Renal pelvis (tissue), 4 donors: ENCODE results near the gene MED12L. TPM values are rescaled to one million over a fixed set of nuclear protein-coding genes. Genes with fewer than 3 reads are reported as not detected.

ENCODE experiments used
- DNase-seq: peaks from one replicate; pipeline ENCODE4 v3.0.0-alpha.2; 2013
- polyA plus RNA-seq, 3 donors: library from polyadenylated mRNA; unstranded; fragments of 120-200 nt; gene quantifications; one replicate each; pipeline ENCODE4 v1.2.1, GENCODE V29; 2013; ENCODE audit not compliant: insufficient read length in 3 of 3

The MED12L gene
- polyA plus RNA-seq, 3 donors = 2.2 to 2.7 (median 2.6) TPM

DNA sequence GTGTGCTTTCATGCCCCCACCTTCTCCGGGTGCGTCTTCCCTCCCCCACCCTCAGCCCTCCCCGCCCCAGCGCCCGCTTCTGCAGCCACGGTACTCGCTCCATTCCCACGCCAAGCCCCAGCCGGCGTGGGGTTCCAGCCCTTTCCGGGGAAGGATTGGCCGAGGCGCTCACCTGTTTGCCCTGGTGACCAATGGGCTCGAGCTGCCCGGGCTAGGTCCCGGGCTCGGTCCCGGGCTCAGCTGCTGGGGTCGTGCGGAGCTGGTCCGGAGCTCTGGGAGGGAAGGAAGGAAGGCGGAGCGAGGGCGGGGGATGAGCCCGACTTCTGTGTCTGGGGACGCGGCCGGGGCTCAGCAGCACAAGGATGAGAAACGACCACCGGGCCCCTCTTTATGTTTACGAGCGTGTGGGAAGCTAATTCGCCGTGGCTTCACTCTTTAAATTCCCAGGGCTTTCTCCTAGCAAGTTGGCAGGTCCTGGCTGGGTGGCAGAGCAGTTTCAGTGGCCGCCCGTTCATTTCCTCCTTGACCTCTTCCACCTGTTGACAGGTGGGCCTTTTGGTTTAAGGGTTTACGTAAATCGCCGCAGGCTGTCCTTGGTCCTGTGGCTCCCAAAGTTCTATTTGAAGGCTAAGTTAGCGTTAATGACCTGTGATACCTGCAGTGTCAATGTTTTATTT is 375.4 kb downstream of the MED12L start, which contains the start of gene IGSF10:
IGSF10 (minus strand) TSS at position 288 of the 677 bp plus-strand sequence. CDS start 2,352 bp downstream, outside the sequence.
- peak; percentile 12 for DNase-seq

- no peak for DNase-seq
These were observed 376.9 kb downstream of the MED12L start for GRCh38 chr3:151462278-151462780.

DNA sequence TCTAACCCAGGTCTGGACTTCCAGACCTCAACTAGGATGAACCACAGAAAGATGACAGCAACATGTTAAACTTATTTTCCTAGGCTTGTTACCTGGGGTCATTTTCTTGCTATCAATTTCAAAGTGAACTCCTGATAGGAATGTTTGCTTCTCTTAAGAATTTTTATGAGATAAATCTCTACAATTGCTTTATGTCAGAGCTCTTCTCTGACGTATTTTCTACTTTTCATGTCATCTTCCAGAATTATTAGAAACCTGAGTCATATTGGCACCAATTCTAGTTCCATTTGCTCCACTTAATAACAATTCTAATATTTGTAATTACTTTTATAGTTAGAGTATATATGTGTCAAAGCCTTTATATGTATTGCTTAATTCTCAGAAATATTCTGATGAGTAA is 377.5 kb downstream of the MED12L start:
- no peak for DNase-seq

DNA sequence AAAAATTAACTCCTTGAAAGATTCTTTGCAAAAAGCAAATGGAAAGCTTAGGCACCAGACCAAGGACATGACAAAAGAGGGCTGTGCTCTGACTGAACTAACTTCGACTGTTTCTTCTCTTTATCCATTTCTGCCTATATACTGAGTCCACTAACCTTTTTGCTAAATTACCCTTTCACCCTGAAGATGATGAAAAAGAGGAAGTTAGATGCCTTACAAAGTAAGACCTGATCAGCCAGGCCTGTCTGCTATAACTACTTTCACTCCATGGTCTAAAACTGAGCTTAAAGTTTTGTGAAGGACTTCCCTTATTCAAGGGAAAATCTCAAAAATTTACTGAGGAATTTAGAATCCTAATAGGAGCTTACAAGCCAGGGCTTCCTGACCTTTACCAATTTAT is 381.6 kb downstream of the MED12L start:
- no peak for DNase-seq

DNA sequence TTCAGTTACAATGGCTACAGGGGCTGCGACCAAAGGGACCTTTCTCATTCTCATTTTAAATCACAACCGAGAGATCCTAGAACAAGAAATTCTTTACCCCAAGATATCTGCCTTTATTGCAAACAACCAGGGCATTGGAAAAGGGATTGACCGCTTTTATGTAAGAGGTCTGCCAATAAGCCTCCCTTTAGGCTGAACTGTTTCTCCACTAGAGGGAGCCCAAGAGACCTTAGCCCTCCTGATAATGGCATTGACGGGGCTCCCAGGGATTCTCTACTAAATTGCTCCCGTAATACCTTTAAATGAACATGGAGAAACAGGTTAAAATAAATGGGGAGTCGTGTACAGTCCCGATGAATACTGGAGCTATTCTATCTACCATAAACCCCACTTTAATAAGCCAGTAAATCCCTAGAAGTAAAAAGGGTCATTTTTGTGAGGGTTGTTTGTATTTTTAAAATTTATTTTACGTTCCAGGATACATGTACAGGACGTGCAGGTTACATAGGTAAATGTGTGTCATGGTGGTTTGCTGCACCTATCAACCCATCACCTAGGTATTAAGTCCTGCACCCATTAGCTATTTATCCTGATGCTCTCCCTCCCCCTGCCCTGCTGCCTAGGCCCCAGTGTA is 382.9 kb downstream of the MED12L start:
- no peak for DNase-seq

DNA sequence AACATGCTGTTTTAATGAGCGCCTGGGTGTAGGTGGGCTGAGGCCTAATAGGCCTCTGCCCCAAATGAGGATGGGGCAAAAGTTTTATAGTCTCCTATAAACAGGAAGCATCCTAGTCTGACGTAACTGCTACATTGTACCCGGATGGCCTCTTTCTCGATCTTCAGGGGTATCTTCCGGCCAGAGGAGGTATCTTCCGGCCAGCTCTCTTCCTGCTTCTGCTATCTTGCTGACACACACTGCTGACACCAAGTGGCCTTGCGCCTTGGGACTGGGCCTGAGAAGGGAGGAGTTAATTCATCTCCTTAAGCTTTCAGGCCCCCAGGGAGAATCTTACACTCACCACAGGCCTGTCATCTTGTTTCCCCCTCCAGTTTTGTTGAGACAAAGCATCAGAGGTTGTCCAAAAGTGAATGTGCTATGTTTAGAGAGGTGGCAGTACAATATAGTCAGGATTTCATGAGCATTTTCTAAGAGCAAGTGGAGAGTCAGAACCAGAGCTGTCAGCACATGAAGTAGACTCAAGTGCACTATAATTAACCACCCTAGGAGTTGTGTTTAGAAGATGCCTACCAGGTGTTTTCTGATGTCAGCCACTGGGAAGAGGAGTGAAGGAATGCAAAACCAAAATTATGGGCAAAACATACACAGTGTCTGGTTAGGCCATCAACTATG is 391.0 kb downstream of the MED12L start:
- DNase-seq = no peak

DNA sequence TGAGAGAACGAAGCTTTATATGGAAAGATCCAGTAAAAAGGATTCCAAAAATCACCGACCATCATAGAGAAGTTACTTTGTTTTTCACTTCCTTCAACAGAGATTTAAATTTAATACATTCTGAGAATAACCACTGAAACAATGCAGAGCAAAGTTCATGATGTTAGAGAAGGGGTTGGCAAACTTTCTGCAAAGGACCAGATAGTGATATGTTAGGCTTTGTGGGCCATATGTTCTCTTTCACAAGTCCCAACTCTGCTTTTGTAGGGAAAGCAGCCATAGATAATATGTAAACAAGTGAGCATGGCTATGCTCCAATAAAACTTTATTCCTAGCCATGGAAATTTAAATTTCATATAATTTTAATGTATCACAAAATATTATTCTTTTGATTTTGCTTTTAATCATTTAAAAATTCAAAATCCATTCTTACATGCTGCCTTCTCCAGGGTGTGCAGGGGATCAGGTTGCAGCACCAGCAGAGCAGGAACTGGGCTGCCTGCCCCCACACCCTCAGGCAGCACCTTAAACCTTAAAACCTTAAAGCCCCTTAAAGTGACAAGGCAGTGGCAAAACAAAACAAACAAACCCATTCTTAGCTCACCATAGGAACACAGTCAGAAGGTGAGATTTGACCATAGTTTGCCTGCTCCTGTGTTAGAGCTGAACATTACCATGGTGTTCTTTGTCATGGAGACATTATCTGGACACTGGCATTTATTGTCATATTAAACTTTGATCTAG is 392.3 kb downstream of the MED12L start:
- DNase-seq = no peak

DNA sequence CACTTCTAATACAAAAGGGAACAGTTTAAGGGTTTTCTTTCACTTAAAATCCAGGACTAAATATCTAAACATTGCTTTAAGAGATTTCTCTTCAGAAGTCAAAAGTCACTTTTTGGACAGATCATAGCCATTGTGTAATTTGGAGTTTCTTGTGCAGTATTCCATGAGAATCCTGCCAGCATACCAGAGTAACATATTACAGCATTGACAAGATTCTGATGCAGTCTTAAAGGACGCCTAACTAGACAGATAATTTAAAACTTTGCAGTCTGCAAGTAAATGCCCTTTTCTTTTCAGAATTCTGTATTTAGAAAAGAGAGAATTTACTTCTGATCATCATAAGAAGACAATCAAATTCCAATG is 392.9 kb downstream of the MED12L start:
- DNase-seq = no peak

GRCh38 chr3:151479452-151479851 is 394.0 kb downstream of the MED12L start:
- DNase-seq = no peak

- DNase-seq = no peak
These were observed 395.0 kb downstream of the MED12L start for GRCh38 chr3:151480492-151480891.

DNA sequence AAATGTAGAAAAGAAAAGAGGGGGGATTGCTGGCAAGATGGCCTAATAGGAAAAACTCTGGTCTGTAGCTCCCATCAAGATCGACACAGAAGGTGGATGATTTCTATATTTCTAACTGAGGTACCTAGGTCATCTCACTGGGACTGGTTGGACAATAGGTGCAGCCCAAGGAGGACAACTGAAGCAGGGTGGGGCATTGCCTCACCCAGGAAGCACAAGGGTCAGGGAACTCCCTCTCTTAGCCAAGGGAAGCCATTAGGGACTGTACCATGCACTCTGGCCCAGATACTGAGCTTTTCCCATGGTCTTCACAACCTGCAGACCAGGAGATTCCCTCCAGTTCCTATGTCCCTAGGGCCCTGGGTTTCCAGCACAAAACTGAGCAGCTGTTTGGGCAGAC is 398.0 kb downstream of the MED12L start:
- no peak for DNase-seq

DNA sequence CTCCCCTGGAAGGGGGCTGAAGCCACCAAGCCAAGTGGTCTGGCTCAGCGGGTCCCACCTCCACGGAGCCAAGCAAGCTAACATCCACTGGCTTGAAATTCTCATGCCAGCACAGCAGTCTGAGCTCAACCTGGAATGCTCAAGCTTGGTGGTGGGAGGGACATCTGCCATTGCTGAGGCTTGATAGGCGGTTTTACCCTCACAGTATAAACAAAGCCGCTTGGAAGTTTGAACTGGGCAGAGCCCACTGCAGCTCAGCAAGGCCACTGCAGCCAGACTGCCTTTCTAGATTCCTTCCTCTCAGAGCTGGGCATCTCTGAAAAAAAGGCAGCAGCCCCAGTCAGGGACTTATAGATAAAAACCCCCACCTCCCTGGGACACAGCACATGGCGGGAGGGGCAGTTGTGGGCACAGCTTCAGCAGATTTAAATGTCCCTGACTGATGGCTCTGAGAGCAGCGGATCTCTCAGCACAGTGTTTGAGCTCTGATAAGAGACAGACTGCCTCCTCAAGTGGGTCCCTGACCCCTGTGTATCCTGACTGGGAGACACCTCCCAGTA is 398.6 kb downstream of the MED12L start:
- no peak for DNase-seq

Other genes with a start within 250 kb of the MED12L start
- not detected for gene MINDY4B, start 180.2 kb upstream of the MED12L start, polyA plus RNA-seq
- gene CLRN1, start 112.9 kb upstream of the MED12L start, polyA plus RNA-seq = not detected
- under 1 TPM in 1 of 3 donors, not detected in 2; 0.15 TPM for gene GPR171, start 117.6 kb downstream of the MED12L start, polyA plus RNA-seq
- under 1 TPM; 0.27 to 0.62 (median 0.60) TPM for gene P2RY14, start 192.9 kb downstream of the MED12L start, polyA plus RNA-seq
- gene GPR87, start 231.2 kb downstream of the MED12L start, polyA plus RNA-seq = under 1 TPM in 1 of 3 donors, not detected in 2; 0.17 TPM
- gene P2RY13, start 243.9 kb downstream of the MED12L start, polyA plus RNA-seq = 1 to 10 TPM; 1.0 to 1.3 (median 1.2) TPM